ENCODE results near the gene LARGE1.
A peak's percentile ranks its signal among the peaks of the same experiment; 100 is the strongest.

LARGE1 gene

GRCh38 chr22:33920197-33920540, at the start of gene LARGE1:
Gene LARGE1, minus strand, starts transcription at chr22:33920476.
- Mint-ChIP-seq H3K4me3 (peak within 1 kb of the TSS; percentile 87), H3K4me1 (peaks cover 50% of the 10 kb centered on the region), H3K27me3 (peaks cover 38% of the 10 kb centered on the region), H3K36me3 (no peaks in the 10 kb centered on the region), H3K27ac (peak within 1 kb of the TSS; percentile 43), H3K9me3 (no peaks in the 10 kb centered on the region)
- ATAC-seq: peak; percentile 45

DNA sequence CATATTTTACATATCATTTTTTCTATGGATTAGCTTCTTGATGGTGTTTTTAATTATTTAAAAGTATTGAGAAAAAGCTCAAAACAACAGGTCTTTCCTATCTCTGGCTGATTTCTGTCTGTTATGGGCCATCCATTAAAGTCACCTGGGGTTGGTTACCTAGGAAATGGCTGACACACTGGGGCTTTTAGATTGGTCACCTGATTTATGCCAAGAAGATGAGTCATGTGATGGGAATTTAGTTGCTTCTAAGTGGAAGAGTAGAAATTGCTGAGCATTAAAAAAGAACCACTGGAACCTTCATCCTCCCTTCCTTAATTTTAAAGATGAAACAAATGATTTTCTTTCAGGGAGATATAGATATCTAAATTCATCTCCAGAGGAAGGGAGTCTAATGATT, 48.8 kb upstream of the LARGE1 start:
- no peak for ATAC-seq
- peaks cover 28% of the 10 kb centered on the region for H3K27me3 Mint-ChIP-seq
- no peaks in the 10 kb centered on the region for H3K36me3 Mint-ChIP-seq
- no peaks in the 10 kb centered on the region for H3K9me3 Mint-ChIP-seq
- H3K4me1 Mint-ChIP-seq: no peaks in the 10 kb centered on the region
- H3K27ac Mint-ChIP-seq: no peak overlapping the region
- H3K4me3 Mint-ChIP-seq: no peak overlapping the region

- ATAC-seq: no peak
- no peak overlapping the region for H3K27ac Mint-ChIP-seq
- no peaks in the 10 kb centered on the region for H3K9me3 Mint-ChIP-seq
- no peaks in the 10 kb centered on the region for H3K36me3 Mint-ChIP-seq
- no peaks in the 10 kb centered on the region for H3K27me3 Mint-ChIP-seq
- peaks cover 9% of the 10 kb centered on the region for H3K4me1 Mint-ChIP-seq
- no peak overlapping the region for H3K4me3 Mint-ChIP-seq
Observed at GRCh38 chr22:33964121-33964520, 43.8 kb upstream of the LARGE1 start.

DNA sequence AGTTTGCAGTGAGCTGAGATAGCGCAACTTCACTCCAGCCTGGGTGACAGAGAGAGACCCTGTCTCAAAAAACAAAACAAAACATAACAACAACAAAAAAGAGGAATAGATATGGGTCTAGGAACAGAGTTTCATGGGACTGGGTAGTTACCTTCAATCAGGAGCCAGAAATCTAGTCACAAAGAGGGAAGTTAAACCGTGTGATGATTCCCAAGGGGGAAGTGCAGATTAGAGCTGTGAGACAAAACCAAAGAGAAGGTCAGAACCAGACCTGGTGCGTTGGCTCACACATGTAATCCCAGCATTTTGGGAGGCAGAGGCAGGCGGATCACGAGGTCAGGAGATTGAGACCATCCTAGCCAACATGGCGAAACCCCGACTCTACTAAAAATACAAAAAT, 42.1 kb upstream of the LARGE1 start:
- Mint-ChIP-seq H3K4me1 (peaks cover 9% of the 10 kb centered on the region), H3K36me3 (no peaks in the 10 kb centered on the region), H3K27me3 (no peaks in the 10 kb centered on the region), H3K9me3 (no peaks in the 10 kb centered on the region), H3K4me3 (no peak overlapping the region), H3K27ac (no peak overlapping the region)
- peak; percentile 57 for ATAC-seq

GRCh38 chr22:33958741-33959140, 38.5 kb upstream of the LARGE1 start:
- ATAC-seq: no peak
- H3K27me3 Mint-ChIP-seq: no peaks in the 10 kb centered on the region
- H3K4me1 Mint-ChIP-seq: peaks cover 9% of the 10 kb centered on the region
- no peaks in the 10 kb centered on the region for H3K36me3 Mint-ChIP-seq
- H3K9me3 Mint-ChIP-seq: no peaks in the 10 kb centered on the region
- no peak overlapping the region for H3K27ac Mint-ChIP-seq
- H3K4me3 Mint-ChIP-seq: no peak overlapping the region

- H3K4me3 Mint-ChIP-seq: no peak overlapping the region
- no peak for ATAC-seq
Observed at GRCh38 chr22:33957086-33957485, 36.8 kb upstream of the LARGE1 start.

GRCh38 chr22:33952776-33953175, 32.5 kb upstream of the LARGE1 start:
- Mint-ChIP-seq H3K27me3 (peaks cover 13% of the 10 kb centered on the region), H3K27ac (no peak overlapping the region), H3K4me3 (no peak overlapping the region), H3K9me3 (no peaks in the 10 kb centered on the region), H3K4me1 (no peaks in the 10 kb centered on the region), H3K36me3 (no peaks in the 10 kb centered on the region)
- no peak for ATAC-seq

More at GRCh38 chr22:33957086-33957485, 36.8 kb upstream of the LARGE1 start:
- no peaks in the 10 kb centered on the region for H3K9me3 Mint-ChIP-seq
- H3K27me3 Mint-ChIP-seq: peaks cover 6% of the 10 kb centered on the region
- H3K4me1 Mint-ChIP-seq: peaks cover 2% of the 10 kb centered on the region
- no peak overlapping the region for H3K27ac Mint-ChIP-seq
- H3K36me3 Mint-ChIP-seq: no peaks in the 10 kb centered on the region

- Mint-ChIP-seq H3K9me3 (peaks cover 11% of the 10 kb centered on the region), H3K4me3 (no peak overlapping the region), H3K4me1 (no peaks in the 10 kb centered on the region), H3K36me3 (peaks cover 5% of the 10 kb centered on the region), H3K27ac (no peak overlapping the region), H3K27me3 (no peaks in the 10 kb centered on the region)
- no peak for ATAC-seq
Observed at GRCh38 chr22:33940741-33941140, 20.5 kb upstream of the LARGE1 start.

- H3K27me3 Mint-ChIP-seq: no peaks in the 10 kb centered on the region
- H3K4me3 Mint-ChIP-seq: no peak overlapping the region
- no peak overlapping the region for H3K27ac Mint-ChIP-seq
- no peaks in the 10 kb centered on the region for H3K4me1 Mint-ChIP-seq
- ATAC-seq: no peak
- H3K9me3 Mint-ChIP-seq: peaks cover 3% of the 10 kb centered on the region
- no peaks in the 10 kb centered on the region for H3K36me3 Mint-ChIP-seq
Observed at GRCh38 chr22:33932997-33933396, 12.7 kb upstream of the LARGE1 start.

DNA sequence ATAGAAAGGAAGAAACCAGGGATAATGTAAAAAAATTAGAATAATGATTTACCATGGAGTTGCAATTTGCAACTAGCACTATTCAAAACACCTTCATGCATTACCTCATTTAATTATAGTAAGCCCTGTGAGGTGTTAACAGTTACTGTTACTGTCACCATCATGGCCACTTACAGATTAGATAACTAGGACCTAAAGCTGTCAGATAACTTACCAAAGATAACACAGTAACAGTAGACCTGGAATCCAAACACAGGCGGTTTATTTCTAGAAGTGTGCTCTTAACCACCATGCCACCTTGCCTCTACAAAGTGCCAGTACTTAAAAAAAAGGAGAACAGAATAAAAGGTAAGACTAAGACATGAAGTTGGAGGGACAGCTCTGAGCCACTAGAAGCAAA, 11.1 kb upstream of the LARGE1 start:
- Mint-ChIP-seq H3K9me3 (peaks cover 3% of the 10 kb centered on the region), H3K4me3 (no peak overlapping the region), H3K4me1 (no peaks in the 10 kb centered on the region), H3K36me3 (no peaks in the 10 kb centered on the region), H3K27me3 (no peaks in the 10 kb centered on the region), H3K27ac (no peak overlapping the region)
- no peak for ATAC-seq

GRCh38 chr22:33927752-33928151, 7.5 kb upstream of the LARGE1 start:
- ATAC-seq: no peak
- Mint-ChIP-seq H3K27me3 (peaks cover 15% of the 10 kb centered on the region), H3K9me3 (no peaks in the 10 kb centered on the region), H3K4me1 (peaks cover 11% of the 10 kb centered on the region), H3K36me3 (no peaks in the 10 kb centered on the region), H3K27ac (no peak overlapping the region), H3K4me3 (no peak overlapping the region)

DNA sequence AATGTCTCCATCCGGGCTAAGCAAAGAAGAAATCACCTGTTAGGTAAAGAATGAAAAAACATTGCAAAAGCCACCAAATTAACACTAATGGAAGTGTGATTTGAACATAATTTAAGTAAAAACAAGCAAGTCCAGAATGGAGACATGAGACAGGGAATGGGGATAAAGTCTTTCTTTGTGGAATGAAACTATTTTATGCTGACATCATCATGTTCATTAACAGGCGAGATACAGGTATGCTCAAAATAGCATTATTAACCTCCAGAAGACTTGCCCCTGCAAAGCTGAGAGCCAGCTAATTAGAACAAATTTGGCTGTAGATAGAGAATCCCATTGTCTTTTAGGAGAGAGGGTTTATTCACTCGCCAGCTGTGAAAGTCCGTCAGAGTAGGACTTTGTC, 4.9 kb upstream of the LARGE1 start:
- no peak overlapping the region for H3K4me3 Mint-ChIP-seq
- no peak overlapping the region for H3K27ac Mint-ChIP-seq
- no peaks in the 10 kb centered on the region for H3K9me3 Mint-ChIP-seq
- H3K36me3 Mint-ChIP-seq: no peaks in the 10 kb centered on the region
- H3K4me1 Mint-ChIP-seq: peaks cover 23% of the 10 kb centered on the region
- no peak for ATAC-seq
- peaks cover 20% of the 10 kb centered on the region for H3K27me3 Mint-ChIP-seq

GRCh38 chr22:33923660-33924246, 3.5 kb upstream of the LARGE1 start:
- no peak overlapping the region for H3K4me3 Mint-ChIP-seq
- H3K27ac Mint-ChIP-seq: no peak overlapping the region
- H3K27me3 Mint-ChIP-seq: peaks cover 29% of the 10 kb centered on the region
- no peaks in the 10 kb centered on the region for H3K9me3 Mint-ChIP-seq
- ATAC-seq: no peak
- H3K36me3 Mint-ChIP-seq: no peaks in the 10 kb centered on the region
- peaks cover 32% of the 10 kb centered on the region for H3K4me1 Mint-ChIP-seq

DNA sequence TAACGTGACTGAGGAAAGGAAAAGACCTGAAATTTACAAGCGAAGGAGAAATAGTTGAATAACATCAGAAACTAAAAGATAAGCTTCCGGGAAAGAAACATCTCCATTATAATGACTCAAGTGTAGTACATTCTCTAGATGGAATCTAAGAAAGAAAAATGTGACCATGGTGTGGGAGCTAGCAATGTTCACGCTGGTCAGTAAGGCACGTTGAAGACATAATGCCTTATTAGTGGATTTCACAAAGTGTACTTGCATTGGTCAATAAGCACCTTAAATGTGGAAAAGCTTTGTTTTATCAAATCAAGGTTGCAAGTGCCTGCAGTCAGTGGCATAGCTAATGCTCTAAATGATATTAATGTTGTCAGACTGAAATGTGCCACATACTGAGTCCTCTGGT, 2.8 kb upstream of the LARGE1 start:
- H3K36me3 Mint-ChIP-seq: no peaks in the 10 kb centered on the region
- H3K27me3 Mint-ChIP-seq: peaks cover 36% of the 10 kb centered on the region
- H3K9me3 Mint-ChIP-seq: no peaks in the 10 kb centered on the region
- no peak for ATAC-seq
- peaks cover 39% of the 10 kb centered on the region for H3K4me1 Mint-ChIP-seq
- peak overlapping the region; percentile 83 for H3K4me3 Mint-ChIP-seq
- H3K27ac Mint-ChIP-seq: no peak overlapping the region

GRCh38 chr22:33922349-33922681, 2.0 kb upstream of the LARGE1 start:
- H3K27me3 Mint-ChIP-seq: peaks cover 38% of the 10 kb centered on the region
- peak overlapping the region; percentile 43 for H3K27ac Mint-ChIP-seq
- H3K9me3 Mint-ChIP-seq: no peaks in the 10 kb centered on the region
- H3K36me3 Mint-ChIP-seq: no peaks in the 10 kb centered on the region
- H3K4me1 Mint-ChIP-seq: peaks cover 44% of the 10 kb centered on the region
- ATAC-seq: no peak
- H3K4me3 Mint-ChIP-seq: peak overlapping the region; percentile 83

DNA sequence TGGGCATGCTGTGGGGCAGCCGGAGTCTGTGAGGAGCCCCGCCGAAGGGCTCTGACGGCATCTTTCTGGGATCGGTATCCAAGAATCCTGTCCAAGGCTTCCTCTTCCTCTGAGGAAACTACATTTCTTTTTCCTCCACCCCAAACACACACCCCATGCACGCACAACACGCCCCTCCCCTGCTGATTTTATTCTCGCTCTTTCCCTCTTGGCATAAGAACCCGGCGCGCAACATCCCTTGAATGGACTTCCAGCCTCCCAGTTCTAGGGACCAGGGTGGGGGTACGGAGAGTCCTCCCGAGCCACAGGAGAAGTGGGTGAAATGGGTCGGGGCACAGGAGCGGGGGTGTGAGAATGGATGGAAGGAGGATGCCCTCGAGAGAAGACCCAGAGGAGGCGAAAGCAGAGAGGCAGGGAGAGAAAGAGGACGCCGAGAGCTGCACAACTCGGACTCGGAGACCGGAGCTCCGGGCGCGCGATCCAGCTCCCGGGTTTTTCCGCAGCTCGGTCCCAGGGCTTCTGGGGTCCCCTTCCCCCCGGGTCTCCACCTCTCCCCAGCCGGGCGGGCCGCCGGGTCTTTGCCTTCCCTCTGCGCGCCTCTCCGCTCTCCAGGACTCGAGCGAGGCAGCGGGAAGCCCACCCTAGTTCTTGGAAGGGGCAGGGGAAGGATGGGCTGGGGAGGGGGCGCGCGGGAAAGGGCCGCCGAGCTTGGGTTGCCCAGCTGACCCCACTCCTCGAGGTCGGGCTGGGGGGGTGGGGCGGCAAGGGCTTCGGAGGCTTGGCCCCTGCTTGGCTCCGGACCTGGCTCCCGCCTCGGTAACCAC, 1.5 kb upstream of the LARGE1 start:
- Mint-ChIP-seq H3K9me3 (no peaks in the 10 kb centered on the region), H3K27ac (peak overlapping the region; percentile 43), H3K36me3 (no peaks in the 10 kb centered on the region), H3K27me3 (peaks cover 38% of the 10 kb centered on the region), H3K4me1 (peaks cover 46% of the 10 kb centered on the region), H3K4me3 (peak overlapping the region; percentile 87)
- ATAC-seq: no peak
